Skeletal muscle satellite cell (primary cell): ENCODE measurements around the gene ZBTB18. TPM values are rescaled to one million over a fixed set of nuclear protein-coding genes. Genes with fewer than 3 reads are reported as not detected.
"Not testable (repeated sequence)": the region's sequence is repeated elsewhere in the genome, so short reads cannot be mapped to it uniquely, and the experiment has no call there.

Source experiments
- H3K27me3 ChIP-seq: 2 replicates; pipeline ENCODE4 v1.7.0; 2013; ENCODE audit warnings: low read length; ENCODE audit not compliant: control insufficient read depth, insufficient read depth
- H3K36me3 ChIP-seq: 2 replicates; pipeline ENCODE4 v1.7.0; 2013; ENCODE audit warnings: mild to moderate bottlenecking, control low read depth, low read length; ENCODE audit not compliant: insufficient read depth
- H3K4me1 ChIP-seq: 2 replicates; pipeline ENCODE4 v1.7.0; 2013; ENCODE audit warnings: low read length; ENCODE audit not compliant: control insufficient read depth, insufficient read depth
- H3K4me2 ChIP-seq: 2 replicates; pipeline ENCODE4 v1.7.0; 2013; ENCODE audit warnings: mild to moderate bottlenecking, low read length
- H3K4me3 ChIP-seq: 2 replicates; pipeline ENCODE4 v1.7.0; 2013; ENCODE audit warnings: low read length
- H3K9ac ChIP-seq: 2 replicates; pipeline ENCODE4 v1.7.0; 2013; ENCODE audit warnings: mild to moderate bottlenecking, low read depth, low read length, moderate library complexity
- H3K9me3 ChIP-seq: replicated peaks from 2 replicates; pipeline ENCODE4 v1.7.0; 2013; ENCODE audit warnings: mild to moderate bottlenecking, control low read depth, low read length
- total RNA-seq: library from RNA; depleted of rRNA; stranded (reverse); fragments of >200 nt; gene quantifications from 2 replicates; pipeline ENCODE4 v1.2.3, GENCODE V29; 2012; rRNA removed

ZBTB18 gene
- total RNA-seq, result 3.0 and 6.6 TPM in 2 replicates

DNA sequence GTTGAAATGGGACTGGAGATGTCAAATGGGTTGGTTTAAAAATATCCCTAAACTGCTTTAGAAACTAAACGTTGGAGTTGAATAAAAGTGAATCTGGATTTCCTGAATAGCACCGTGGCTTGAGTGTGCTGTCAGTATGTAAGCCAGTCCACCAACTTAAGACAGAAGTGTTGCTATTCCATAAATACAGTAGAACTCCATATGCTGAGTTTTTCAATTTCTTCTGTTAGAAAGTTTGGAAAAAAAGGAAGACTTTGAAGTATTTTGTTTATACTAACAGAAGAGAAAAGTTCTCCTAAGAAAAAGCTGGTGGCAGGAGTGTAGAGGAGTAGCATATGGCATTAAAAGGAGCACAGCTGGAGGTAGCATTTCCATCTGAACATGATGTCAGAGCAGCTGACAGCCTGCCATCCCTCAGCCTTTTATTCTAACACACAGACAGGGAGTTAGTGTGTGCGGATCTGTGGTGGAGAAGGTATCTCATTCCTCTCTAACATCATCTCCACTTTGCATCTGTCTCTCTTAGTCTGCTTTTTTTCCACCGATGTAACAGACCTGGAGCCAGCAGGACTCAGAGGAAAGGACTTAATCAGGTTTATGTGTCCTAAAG, at the start of gene ZBTB18:
Gene ZBTB18 (plus strand): TSS at position 449 of the 610 bp plus-strand sequence. CDS start 149 bp downstream, at position 598.
- peak within 1 kb of the TSS; percentile 67 for H3K9ac ChIP-seq
- H3K4me3 ChIP-seq, result peak within 1 kb of the TSS; percentile 73
- no peaks in the 10 kb centered on the region for H3K9me3 ChIP-seq
- peaks cover 30% of the 10 kb centered on the region for H3K4me1 ChIP-seq
- H3K4me2 ChIP-seq, result peak within 1 kb of the TSS; percentile 87
- H3K27me3 ChIP-seq, result no peaks in the 10 kb centered on the region
- peaks cover 11% of the 10 kb centered on the region for H3K36me3 ChIP-seq

DNA sequence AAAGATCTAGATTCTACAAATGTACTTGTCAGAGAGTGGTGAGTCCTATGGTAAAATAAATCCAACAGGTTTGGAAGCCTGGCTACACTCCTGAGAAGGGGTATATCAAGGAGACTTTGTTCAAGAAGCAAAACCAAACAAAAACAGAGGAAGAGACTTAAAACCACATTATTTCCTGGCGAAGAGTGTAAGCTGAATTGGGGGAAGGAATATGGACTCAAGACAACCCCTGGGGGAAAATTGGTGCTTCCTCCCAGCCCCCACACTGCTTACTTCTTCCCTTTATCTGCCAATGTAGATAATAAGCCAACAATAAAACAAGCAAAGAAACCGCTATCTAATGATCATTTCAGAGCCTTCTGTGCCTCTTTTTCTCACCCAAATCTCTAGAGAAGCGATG, 48.4 kb upstream of the ZBTB18 start:
- Histone ChIP-seq H3K4me3 (no peak overlapping the region), H3K36me3 (no peaks in the 10 kb centered on the region), H3K4me2 (no peak overlapping the region), H3K4me1 (no peaks in the 10 kb centered on the region), H3K27me3 (peaks cover 27% of the 10 kb centered on the region), H3K9me3 (no peaks in the 10 kb centered on the region), H3K9ac (no peak overlapping the region)

DNA sequence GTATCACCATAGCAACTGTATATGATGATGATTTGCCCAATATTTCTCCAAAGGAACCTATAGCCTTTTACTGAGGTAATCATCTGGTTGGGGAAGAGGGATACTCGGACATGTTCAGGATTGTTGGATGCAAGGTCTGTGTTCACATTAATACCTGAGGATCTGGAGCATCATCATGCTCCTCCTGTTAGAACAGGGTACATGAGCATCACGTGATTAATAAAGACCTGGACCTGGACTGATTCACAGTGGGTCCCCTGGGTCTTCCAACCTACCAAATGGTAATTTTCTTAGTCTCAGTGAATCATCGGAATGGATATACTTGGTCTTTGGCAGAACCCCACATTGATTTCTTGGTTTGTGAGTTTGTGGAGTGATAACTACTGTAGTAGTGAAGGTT, 45.6 kb upstream of the ZBTB18 start:
- no peaks in the 10 kb centered on the region for H3K9me3 ChIP-seq
- H3K9ac ChIP-seq, result no peak overlapping the region
- peaks cover 27% of the 10 kb centered on the region for H3K27me3 ChIP-seq

DNA sequence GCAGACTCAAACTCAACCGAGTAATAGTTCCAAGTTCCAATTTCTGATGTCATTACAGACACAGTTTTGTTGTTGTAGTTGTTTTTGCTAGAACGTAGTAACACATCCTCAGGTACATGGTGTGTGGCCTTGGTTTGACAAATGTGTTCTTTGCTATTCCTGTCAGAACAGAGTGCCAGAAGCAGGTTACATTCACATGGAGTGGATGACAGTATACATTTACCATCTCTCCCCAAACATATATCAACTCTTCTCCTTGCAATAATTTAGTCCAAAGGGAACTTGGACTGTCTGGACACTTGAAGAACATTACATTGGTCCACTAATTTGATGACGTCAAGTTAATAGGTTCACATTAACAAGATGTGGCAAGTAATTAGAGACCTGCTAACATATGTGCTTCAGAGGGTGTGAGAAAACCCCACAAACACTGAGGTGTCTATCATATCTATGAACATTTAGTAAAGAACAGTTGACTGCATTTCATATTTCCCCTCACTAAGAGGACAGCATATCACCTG, 44.6 kb upstream of the ZBTB18 start:
- no peak overlapping the region for H3K4me2 ChIP-seq
- peaks cover 9% of the 10 kb centered on the region for H3K4me1 ChIP-seq
- H3K4me3 ChIP-seq, result no peak overlapping the region
- H3K36me3 ChIP-seq, result no peaks in the 10 kb centered on the region
- H3K9ac ChIP-seq, result no peak overlapping the region
- H3K9me3 ChIP-seq, result no peaks in the 10 kb centered on the region
- peaks cover 27% of the 10 kb centered on the region for H3K27me3 ChIP-seq

More for the DNA sequence above, 45.6 kb upstream of the ZBTB18 start:
- Histone ChIP-seq H3K4me3 (no peak overlapping the region), H3K36me3 (no peaks in the 10 kb centered on the region), H3K4me2 (no peak overlapping the region), H3K4me1 (no peaks in the 10 kb centered on the region)

DNA sequence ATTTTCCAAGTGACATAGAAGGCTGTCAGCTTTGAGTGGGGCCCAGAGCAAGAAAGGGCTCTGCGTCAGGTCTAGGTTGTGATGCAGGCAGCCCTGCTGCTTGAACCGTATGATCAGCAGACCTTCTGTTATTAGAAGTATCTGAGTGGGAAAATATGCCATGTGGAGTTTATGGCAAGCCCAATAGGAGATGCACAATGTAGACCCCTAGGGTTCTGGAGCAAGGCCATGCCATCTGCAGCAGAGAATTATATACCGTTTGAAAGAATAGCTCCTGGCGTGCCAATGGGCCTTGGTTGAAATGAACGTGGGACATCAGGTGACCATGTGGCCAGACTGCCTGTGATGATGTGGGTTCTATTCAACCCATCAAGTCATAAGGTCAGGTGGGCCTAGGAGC, 44.1 kb upstream of the ZBTB18 start:
- Histone ChIP-seq H3K9me3 (no peaks in the 10 kb centered on the region), H3K4me1 (peaks cover 13% of the 10 kb centered on the region), H3K36me3 (no peaks in the 10 kb centered on the region), H3K27me3 (peaks cover 22% of the 10 kb centered on the region), H3K4me3 (no peak overlapping the region), H3K9ac (no peak overlapping the region), H3K4me2 (no peak overlapping the region)

DNA sequence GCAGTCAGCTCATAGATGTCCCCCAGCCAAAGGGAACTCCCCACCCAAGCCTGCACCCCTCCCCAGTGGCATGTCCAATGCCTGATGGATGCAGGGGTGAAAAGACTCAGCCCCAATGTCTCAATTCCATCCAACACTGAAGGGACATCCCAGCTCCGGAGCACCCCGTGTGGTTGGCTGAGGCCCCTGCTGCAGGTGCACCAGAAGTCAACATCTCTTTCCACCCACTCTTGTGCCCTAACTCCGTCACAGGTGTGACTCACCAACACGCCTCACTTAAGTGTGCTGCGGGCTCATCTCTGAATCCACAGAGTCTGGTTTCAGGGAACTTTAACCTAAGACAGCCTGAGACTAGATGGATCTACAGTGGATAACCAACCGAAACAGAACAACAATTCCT, 40.9 kb upstream of the ZBTB18 start:
- Histone ChIP-seq H3K27me3 (no peaks in the 10 kb centered on the region), H3K9me3 (no peaks in the 10 kb centered on the region), H3K4me3 (no peak overlapping the region)

DNA sequence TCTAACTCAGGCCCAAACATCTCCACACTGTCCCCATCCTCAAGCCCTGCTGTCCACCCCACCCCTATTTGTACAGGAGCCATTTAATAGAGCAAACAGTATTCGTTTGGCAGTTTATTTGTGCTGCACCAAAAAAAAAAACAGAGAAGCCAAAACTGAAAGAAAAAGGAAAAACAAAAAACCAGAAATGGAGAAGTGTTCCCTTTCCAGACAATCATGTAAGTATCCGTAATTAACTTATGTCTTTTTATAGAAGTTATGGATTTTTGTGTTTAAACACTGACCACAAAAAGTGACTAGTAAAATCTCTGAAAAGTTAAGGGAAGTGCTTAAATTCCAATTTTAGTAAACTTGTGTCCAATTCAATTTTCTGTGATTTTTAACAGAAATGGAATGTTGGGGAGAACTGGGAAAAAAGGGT, 40.4 kb upstream of the ZBTB18 start:
- H3K9ac ChIP-seq, result no peak overlapping the region

More for the DNA sequence above, 40.9 kb upstream of the ZBTB18 start:
- no peak overlapping the region for H3K4me2 ChIP-seq
- H3K4me1 ChIP-seq, result peaks cover 22% of the 10 kb centered on the region
- no peaks in the 10 kb centered on the region for H3K36me3 ChIP-seq
- no peak overlapping the region for H3K9ac ChIP-seq

DNA sequence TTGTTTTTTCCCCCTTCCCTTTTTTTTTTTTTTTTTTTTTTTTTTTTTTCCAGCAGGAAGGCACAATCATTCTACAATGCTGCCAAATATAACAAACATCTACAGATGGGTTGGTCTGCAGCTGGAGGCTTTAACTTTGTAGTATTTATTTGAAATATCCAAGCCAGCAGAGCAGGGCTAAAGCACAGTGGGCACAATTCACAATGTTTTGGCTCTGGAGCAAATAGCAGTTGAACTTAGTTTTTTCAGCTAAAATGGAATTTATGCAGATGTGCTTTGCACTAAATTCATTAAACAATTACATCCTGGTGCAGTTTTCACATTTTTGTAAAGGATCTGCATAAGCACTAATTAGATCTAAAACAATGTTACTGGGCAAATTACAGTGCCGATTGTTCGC, 39.8 kb upstream of the ZBTB18 start:
- Histone ChIP-seq H3K9me3 (no peaks in the 10 kb centered on the region), H3K36me3 (no peaks in the 10 kb centered on the region), H3K27me3 (no peaks in the 10 kb centered on the region), H3K4me2 (no peak overlapping the region), H3K9ac (no peak overlapping the region), H3K4me1 (peaks cover 22% of the 10 kb centered on the region), H3K4me3 (no peak overlapping the region)

More for the DNA sequence above, 40.4 kb upstream of the ZBTB18 start:
- Histone ChIP-seq H3K9me3 (no peaks in the 10 kb centered on the region), H3K36me3 (no peaks in the 10 kb centered on the region), H3K4me2 (no peak overlapping the region), H3K4me3 (no peak overlapping the region), H3K4me1 (peaks cover 22% of the 10 kb centered on the region), H3K27me3 (no peaks in the 10 kb centered on the region)

DNA sequence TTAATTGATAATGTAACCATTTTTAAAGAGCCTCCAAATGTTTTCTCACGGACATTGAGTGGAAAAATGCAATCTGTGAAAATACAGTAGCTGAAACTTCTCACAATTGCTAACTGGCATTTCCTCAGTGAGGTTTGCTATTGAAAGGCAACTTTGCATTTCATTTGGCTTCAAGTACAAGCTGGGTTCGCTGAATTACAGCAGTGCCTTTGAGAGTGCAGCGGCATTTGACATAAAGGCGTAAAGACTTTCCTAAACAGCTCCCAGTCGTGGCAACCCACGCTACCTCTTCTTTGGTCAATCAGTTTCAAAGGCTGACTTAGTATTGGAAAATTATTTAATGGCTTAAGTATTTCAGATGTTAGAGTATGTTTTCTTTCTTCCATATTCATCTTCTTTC, 39.3 kb upstream of the ZBTB18 start:
- no peaks in the 10 kb centered on the region for H3K9me3 ChIP-seq
- H3K4me2 ChIP-seq, result peak overlapping the region; percentile 53
- H3K4me1 ChIP-seq, result peaks cover 22% of the 10 kb centered on the region
- no peaks in the 10 kb centered on the region for H3K36me3 ChIP-seq
- no peak overlapping the region for H3K4me3 ChIP-seq
- no peak overlapping the region for H3K9ac ChIP-seq
- no peaks in the 10 kb centered on the region for H3K27me3 ChIP-seq

DNA sequence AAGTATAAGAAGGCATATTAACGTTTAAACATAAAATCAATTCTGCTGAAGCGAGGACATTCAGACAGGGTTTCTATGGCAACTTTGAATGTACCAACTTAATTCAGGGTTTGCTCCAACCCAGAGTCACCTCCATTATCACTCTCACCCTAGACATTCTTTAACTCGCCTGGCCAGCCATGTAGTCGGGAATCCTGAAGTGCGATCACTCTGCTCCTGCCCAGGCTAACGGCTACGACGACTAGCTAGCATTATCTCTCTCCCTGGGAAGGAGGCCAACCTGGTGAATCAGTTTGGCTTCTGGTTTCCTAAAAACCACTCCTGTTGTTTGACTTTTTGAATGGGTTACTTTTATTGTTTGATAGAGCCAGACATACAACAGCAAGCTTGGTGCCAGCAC, 38.9 kb upstream of the ZBTB18 start:
- Histone ChIP-seq H3K36me3 (no peaks in the 10 kb centered on the region), H3K27me3 (no peaks in the 10 kb centered on the region), H3K9ac (no peak overlapping the region), H3K9me3 (no peaks in the 10 kb centered on the region), H3K4me3 (peak overlapping the region; percentile 27), H3K4me2 (peak overlapping the region; percentile 53), H3K4me1 (peaks cover 22% of the 10 kb centered on the region)

DNA sequence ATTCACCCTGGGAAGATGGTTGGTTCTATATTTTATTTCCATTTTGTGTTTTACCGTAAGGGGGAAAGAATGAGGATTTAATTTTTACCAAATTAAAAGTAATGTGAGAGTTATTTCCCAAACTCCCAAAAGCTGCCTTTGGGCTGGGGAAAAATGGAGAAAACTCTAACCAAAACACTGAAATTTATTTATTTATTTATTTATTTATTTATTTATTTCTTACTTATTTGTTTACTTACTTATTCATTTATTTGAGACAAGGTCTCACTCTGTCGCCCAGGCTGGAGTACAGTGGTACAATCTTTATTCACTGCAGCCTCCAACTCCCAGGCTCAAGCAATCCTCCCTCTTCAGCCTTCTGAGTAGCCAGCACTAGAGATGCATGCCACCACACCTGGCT, 38.0 kb upstream of the ZBTB18 start:
- no peaks in the 10 kb centered on the region for H3K36me3 ChIP-seq
- H3K27me3 ChIP-seq, result no peaks in the 10 kb centered on the region
- H3K9ac ChIP-seq, result no peak overlapping the region
- H3K4me3 ChIP-seq, result no peak overlapping the region
- no peaks in the 10 kb centered on the region for H3K9me3 ChIP-seq
- no peak overlapping the region for H3K4me2 ChIP-seq
- peaks cover 22% of the 10 kb centered on the region for H3K4me1 ChIP-seq

DNA sequence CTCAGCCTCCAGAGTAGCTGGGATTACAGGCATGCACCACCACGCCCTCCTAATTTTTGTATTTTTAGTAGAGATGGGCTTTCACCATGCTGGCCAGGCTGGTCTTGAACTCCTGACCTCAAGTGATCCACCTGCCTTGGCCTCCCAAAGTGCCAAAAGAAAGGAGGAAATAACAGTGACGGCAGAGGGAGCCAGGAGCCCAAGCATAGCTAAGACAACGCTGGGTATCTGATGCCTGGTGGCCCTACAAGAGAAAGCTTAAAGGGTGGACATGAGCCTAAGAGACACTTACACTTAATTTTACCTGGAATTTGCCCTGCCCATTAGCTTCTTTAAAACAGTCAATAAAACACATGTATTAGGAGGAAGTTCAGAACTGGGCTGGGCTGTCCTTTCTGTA, 36.2 kb upstream of the ZBTB18 start:
- H3K27me3 ChIP-seq, H3K36me3 ChIP-seq, H3K4me2 ChIP-seq, H3K9me3 ChIP-seq, H3K9ac ChIP-seq, H3K4me3 ChIP-seq: not testable (repeated sequence)
- H3K4me1 ChIP-seq, result peaks cover 22% of the 10 kb centered on the region
